Smooth muscle cell (in vitro differentiated cells): ENCODE data around the gene OR51G2. TPM values are rescaled to one million over a fixed set of nuclear protein-coding genes. Genes with fewer than 3 reads are reported as not detected.
"Not testable (repeated sequence)": the region's sequence is repeated elsewhere in the genome, so short reads cannot be mapped to it uniquely, and the experiment has no call there.

Source experiments
- DNase-seq: peaks from one replicate; lab custom pipeline; 2025; ENCODE audit not compliant: unreplicated experiment; lab: John Stamatoyannopoulos, UW
- H2AFZ ChIP-seq: fragments of 200-600 bp; sonication (generic); 2 replicates; pipeline ENCODE4 v1.6.0; 2016; ENCODE audit warnings: antibody characterized with exemption, low read depth, mild to moderate bottlenecking
- H3F3A ChIP-seq: fragments of 200-600 bp; sonication (generic); 2 replicates; pipeline ENCODE4 v1.6.0; 2017; ENCODE audit warnings: antibody characterized with exemption, low read depth
- H3K27ac ChIP-seq: fragments of 200-600 bp; sonication (generic); 2 replicates; pipeline ENCODE4 v1.5.1; 2016; ENCODE audit warnings: low read depth, mild to moderate bottlenecking
- H3K27me3 ChIP-seq: fragments of 200-600 bp; sonication (generic); 2 replicates; pipeline ENCODE4 v1.6.1; 2016; ENCODE audit warnings: low read depth, mild to moderate bottlenecking
- H3K36me3 ChIP-seq: fragments of 200-600 bp; sonication (generic); 2 replicates; pipeline ENCODE4 v1.5.1; 2016; ENCODE audit warnings: low read depth
- H3K4me1 ChIP-seq: fragments of 200-600 bp; sonication (generic); 2 replicates; pipeline ENCODE4 v1.5.1; 2016; ENCODE audit warnings: low read depth
- H3K4me2 ChIP-seq: fragments of 200-600 bp; sonication (generic); 2 replicates; pipeline ENCODE4 v1.6.0; 2016; ENCODE audit warnings: mild to moderate bottlenecking
- H3K4me3 ChIP-seq: fragments of 200-600 bp; sonication (generic); 2 replicates; pipeline ENCODE4 v1.5.1; 2016; ENCODE audit warnings: mild to moderate bottlenecking
- H3K79me2 ChIP-seq: fragments of 200-600 bp; sonication (generic); 2 replicates; pipeline ENCODE4 v1.6.0; 2016; ENCODE audit warnings: low read depth, mild to moderate bottlenecking
- H3K9ac ChIP-seq: fragments of 200-600 bp; sonication (generic); 2 replicates; pipeline ENCODE4 v1.6.0; 2016; ENCODE audit warnings: low read depth
- H3K9me3 ChIP-seq: fragments of 200-600 bp; sonication (generic); replicated peaks from 2 replicates; pipeline ENCODE4 v1.5.1; 2016; ENCODE audit warnings: low read depth
- H4K20me1 ChIP-seq: fragments of 200-600 bp; sonication (generic); 2 replicates; pipeline ENCODE4 v1.6.0; 2016; ENCODE audit warnings: low read depth
- WGBS: methylation state at CpG from one replicate; pipeline ENCODE4 v1.1.7; 2016; ENCODE audit warnings: low lambda C conversion rate; 5-methylcytosine and 5-hydroxymethylcytosine counted together
- polyA plus RNA-seq: library from polyadenylated mRNA; unstranded; fragments of >200 nt; fragmentation: Nextera tagmentation; extraction: Ambion mirVana; gene quantifications from 2 replicates; pipeline ENCODE4 v1.2.1, GENCODE V29; 2016
- total RNA-seq: library from RNA; depleted of rRNA; stranded (reverse); fragments of >200 nt; gene quantifications from 2 replicates; pipeline ENCODE4 v1.2.3, GENCODE V29; 2014
- TF ChIP-seq, protein P1 (sequence below): fragments of 200-600 bp; sonication (generic); IDR thresholded peaks from 2 replicates; pipeline ENCODE4 v1.5.1; 2017; ENCODE audit warnings: borderline replicate concordance, mild to moderate bottlenecking, antibody characterized with exemption; ENCODE audit not compliant: insufficient read depth, poor library complexity, severe bottlenecking

The OR51G2 gene, protein sequence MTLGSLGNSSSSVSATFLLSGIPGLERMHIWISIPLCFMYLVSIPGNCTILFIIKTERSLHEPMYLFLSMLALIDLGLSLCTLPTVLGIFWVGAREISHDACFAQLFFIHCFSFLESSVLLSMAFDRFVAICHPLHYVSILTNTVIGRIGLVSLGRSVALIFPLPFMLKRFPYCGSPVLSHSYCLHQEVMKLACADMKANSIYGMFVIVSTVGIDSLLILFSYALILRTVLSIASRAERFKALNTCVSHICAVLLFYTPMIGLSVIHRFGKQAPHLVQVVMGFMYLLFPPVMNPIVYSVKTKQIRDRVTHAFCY
- total RNA-seq, result not detected in 2 replicates
- not detected in 2 replicates for polyA plus RNA-seq

DNA sequence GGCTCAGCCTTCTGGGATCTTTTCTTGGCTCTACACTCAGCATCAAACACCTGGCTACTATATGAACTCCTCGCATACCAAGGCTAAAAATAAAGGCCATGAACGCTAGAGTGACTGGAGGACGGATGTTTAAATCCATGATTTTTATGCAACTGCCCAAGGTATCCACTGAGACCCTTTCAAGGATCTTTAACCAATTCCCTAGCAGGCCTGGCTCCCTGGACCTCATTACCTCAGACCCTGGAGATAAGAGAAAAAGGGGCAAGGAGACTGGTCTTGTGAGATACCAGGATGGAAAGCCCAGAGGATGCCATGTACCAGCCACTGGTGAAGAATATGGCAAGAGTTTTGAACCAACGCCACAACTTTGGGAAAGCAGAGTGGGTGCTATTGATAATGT lies at the start of gene OR51G2:
Gene OR51G2 (minus strand): TSS at position 101 of the 400 bp plus-strand sequence. CDS start 3,687 bp downstream, outside the sequence.
- Histone ChIP-seq H4K20me1 (no peaks in the 10 kb centered on the region), H3K27ac (no peak within 1 kb of the TSS), H2AFZ (no peak within 1 kb of the TSS), H3K9ac (no peak within 1 kb of the TSS), H3K9me3 (no peaks in the 10 kb centered on the region), H3K4me2 (no peak within 1 kb of the TSS), H3K27me3 (peaks cover 6% of the 10 kb centered on the region), H3F3A (no peaks in the 10 kb centered on the region), H3K79me2 (no peaks in the 10 kb centered on the region), H3K4me3 (no peak within 1 kb of the TSS), H3K4me1 (no peaks in the 10 kb centered on the region), H3K36me3 (no peaks in the 10 kb centered on the region)
- TF ChIP-seq, protein P1, sequence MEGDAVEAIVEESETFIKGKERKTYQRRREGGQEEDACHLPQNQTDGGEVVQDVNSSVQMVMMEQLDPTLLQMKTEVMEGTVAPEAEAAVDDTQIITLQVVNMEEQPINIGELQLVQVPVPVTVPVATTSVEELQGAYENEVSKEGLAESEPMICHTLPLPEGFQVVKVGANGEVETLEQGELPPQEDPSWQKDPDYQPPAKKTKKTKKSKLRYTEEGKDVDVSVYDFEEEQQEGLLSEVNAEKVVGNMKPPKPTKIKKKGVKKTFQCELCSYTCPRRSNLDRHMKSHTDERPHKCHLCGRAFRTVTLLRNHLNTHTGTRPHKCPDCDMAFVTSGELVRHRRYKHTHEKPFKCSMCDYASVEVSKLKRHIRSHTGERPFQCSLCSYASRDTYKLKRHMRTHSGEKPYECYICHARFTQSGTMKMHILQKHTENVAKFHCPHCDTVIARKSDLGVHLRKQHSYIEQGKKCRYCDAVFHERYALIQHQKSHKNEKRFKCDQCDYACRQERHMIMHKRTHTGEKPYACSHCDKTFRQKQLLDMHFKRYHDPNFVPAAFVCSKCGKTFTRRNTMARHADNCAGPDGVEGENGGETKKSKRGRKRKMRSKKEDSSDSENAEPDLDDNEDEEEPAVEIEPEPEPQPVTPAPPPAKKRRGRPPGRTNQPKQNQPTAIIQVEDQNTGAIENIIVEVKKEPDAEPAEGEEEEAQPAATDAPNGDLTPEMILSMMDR, result no peak
- WGBS, result 80% methylated on average over 4 of the region's 4 CpGs
- no peak for DNase-seq

DNA sequence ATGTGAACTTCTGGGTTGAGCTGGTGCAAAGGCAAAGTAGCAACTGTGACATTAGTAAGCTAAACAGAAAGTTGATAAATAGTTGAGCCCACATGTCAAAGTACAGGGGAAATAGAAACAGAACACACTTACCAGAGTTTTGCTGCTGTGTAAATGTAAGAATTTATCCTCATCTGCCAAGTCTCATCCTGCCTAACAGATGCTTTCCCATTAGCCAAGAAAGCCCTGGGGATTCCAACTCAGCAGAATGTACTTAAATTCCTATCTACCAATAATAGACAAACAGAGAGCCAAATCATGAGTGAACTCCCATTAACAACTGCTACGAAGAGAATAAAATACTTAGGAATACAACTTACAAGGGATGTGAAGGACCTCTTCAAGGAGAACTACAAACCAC lies 43.7 kb upstream of the OR51G2 start:
- Histone ChIP-seq H3K4me2 (no peak overlapping the region), H3K27me3 (no peaks in the 10 kb centered on the region), H3K9me3 (no peaks in the 10 kb centered on the region), H3K79me2 (no peaks in the 10 kb centered on the region), H3K36me3 (no peaks in the 10 kb centered on the region), H2AFZ (no peak overlapping the region), H4K20me1 (no peaks in the 10 kb centered on the region), H3K9ac (no peak overlapping the region), H3K4me1 (no peaks in the 10 kb centered on the region), H3K4me3 (no peak overlapping the region), H3K27ac (no peak overlapping the region), H3F3A (no peaks in the 10 kb centered on the region)
- 80% methylated on average over 1 of the region's 1 CpG for WGBS
- no peak for DNase-seq
- TF ChIP-seq, protein P1, result no peak

DNA sequence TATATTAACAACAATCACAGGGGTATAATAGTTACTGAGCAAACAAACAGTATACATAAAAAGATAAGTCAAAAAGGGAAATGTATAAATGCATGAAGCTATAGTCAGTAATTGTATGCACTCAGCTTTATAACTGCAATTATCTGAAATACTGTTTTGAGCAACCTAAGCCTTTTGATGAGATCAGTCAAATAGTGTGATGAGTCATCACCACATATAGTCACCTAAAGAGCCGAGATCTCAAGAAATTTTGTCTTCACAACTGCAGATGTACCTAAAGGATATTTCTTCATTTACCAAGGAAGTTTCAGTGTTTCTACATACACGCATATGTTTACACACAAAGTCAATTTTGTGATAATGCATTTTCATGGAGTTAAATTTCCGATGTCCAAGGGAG lies 41.7 kb upstream of the OR51G2 start:
- Histone ChIP-seq H3K4me3 (no peak overlapping the region), H3K4me2 (no peak overlapping the region), H3K36me3 (no peaks in the 10 kb centered on the region), H3K9ac (no peak overlapping the region), H3K79me2 (no peaks in the 10 kb centered on the region), H3K9me3 (no peaks in the 10 kb centered on the region), H4K20me1 (no peaks in the 10 kb centered on the region), H3F3A (no peaks in the 10 kb centered on the region), H3K4me1 (no peaks in the 10 kb centered on the region), H3K27me3 (no peaks in the 10 kb centered on the region), H2AFZ (no peak overlapping the region), H3K27ac (no peak overlapping the region)
- 82% methylated on average over 3 of the region's 3 CpGs for WGBS
- TF ChIP-seq, protein P1, result no peak
- no peak for DNase-seq

DNA sequence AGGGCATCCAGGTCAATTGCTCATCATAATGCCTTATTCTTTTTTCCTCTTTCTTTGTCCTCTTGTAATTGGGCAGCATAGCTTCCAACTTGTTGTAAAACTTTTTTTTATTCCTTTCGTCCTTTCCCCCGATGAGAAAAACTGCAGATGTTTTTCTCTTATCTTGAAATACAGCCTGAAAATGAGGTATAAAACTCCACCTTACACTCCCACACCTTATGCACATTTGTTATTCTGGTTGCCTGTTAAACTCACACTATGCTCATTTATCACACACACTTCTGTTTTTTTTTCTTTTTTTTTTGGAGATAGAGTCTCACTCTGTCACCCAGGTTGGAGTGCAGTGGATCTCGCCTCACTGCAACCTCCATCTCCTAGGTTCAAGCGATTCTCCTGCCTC lies 38.2 kb upstream of the OR51G2 start:
- WGBS, result 85% methylated on average over 4 of the region's 4 CpGs
- H3K36me3 ChIP-seq, result no peaks in the 10 kb centered on the region

GRCh38 chr11:4955613-4956012 lies 36.5 kb upstream of the OR51G2 start, which contains the start of gene OR51A2:
Gene OR51A2 (minus strand): TSS chr11:4955713. CDS start chr11:4955713, 0 bp downstream.
- not testable (repeated sequence) for H3K4me3 ChIP-seq, H3F3A ChIP-seq, H3K9me3 ChIP-seq, H2AFZ ChIP-seq, H3K4me2 ChIP-seq, H3K79me2 ChIP-seq, H4K20me1 ChIP-seq, H3K27me3 ChIP-seq, H3K9ac ChIP-seq, DNase-seq, H3K4me1 ChIP-seq, H3K27ac ChIP-seq, H3K36me3 ChIP-seq
- 75% methylated on average over 2 of the region's 2 CpGs for WGBS

More for the DNA sequence above, 38.2 kb upstream of the OR51G2 start:
- Histone ChIP-seq H3F3A (no peaks in the 10 kb centered on the region), H2AFZ (no peak overlapping the region), H3K27ac (no peak overlapping the region), H4K20me1 (no peaks in the 10 kb centered on the region), H3K79me2 (no peaks in the 10 kb centered on the region), H3K4me2 (no peak overlapping the region), H3K4me1 (no peaks in the 10 kb centered on the region), H3K9ac (no peak overlapping the region), H3K4me3 (no peak overlapping the region), H3K9me3 (no peaks in the 10 kb centered on the region), H3K27me3 (no peaks in the 10 kb centered on the region)
- DNase-seq, result no peak
- TF ChIP-seq, protein P1, result no peak
